Iris pigment epithelial cell (primary cell): ENCODE data around the gene ARSG.
"Not testable (repeated sequence)": the region's sequence is repeated elsewhere in the genome, so short reads cannot be mapped to it uniquely, and the experiment has no call there.

ENCODE experiments used
- DNase-seq: peaks from one replicate; pipeline ENCODE4 v3.0.0-alpha.2; 2011; ENCODE audit warnings: low read depth

Gene ARSG

DNA sequence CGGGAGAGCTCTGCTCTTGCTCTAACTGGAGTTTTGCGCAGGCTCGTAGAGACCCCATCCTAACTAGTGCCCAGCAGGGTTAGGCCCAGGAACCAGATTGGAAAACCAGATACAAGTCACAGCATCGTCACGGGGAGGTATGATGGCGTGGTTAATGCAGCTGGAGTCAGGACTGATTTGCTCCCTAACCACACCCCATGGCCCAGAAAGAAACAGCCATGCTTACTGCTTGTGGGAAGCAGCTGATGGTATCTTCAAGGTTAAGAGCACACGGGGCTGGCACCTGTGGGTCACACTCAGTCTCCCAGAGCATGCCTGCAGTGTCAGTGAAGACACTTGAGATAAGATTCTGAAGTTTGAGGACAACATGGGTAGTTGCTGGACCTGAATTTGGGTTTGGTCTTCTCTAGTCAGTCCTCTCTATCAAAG is 105.8 kb downstream of the ARSG start:
- no peak for DNase-seq

DNA sequence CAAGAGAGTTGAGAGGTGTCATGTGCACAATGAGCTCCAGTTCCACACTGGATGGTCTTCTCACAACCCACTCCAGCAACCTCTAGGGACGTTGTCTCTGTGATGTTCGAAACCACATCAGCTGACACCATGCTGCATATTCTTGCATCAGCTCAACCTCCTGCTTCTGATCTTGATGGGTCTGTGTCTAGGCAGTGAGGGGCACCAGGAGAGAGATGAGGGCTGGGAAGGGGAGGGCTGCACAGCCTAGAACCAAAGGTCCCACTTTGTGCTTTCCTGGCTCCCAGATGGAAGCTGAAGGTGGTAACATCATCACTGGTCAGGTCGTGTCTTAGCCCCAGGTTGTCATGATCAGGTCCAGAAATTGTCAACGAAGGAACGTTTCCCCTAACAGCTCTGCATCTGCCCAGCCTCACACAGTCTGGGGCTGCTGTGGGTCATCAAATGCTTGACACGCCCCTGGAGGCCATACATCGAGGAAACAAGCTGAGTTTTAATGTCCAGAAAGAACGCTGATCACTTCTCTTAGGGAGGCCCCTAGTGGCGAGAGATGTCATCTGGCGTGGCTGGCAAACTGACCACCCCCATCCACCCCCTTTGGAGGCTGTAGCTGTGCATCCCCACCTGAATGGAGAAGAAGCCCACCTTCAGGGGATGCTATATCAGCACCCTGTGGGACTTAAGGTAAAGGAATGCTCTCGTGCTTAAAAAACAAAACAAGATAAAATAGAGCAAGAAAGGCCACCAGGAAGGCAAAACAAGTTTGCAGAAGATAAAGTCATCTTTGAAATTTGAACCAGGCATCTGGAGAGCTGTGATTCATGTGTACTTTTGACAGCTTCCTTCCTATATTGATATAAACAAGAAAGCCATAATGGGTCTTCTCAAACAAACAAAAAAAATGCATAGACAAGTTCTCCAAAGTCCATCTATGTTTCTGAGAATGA is 107.7 kb downstream of the ARSG start:
- peak; percentile 84 for DNase-seq

DNA sequence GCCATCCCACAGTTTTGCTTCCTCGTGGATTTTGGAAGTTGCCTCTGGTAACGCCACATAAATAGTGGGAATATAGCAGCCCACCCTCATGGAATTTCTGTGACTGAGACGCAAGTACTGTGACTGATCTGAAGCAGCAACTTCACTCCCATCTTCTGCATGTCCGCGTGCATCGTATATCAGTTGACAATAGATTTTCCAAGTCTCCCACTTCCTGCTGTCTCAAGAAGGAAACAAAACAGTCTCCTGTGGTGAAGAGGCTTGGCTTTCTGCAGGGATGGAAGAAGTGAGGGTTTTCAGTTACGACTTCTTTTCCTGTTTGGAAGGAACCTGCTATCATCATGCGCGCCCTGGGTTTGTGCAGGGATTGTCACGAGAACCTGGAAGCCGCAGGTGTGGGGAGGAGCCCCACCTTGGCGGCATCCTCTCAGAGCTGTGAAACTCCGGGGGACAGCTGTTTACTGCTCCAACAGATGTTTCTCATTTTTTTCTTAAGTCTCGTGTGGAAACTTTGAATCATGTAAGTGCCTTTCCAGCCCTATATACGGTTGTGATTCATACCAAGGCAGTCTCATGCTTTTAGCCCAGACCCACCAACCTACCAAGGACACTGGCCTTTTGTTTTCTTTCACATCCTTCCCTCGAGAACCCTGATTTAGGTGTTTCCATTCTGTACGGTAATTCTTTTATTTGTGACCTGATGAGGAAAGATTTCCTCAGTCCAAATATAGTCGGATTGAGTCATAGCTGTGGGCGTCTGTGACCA is 108.5 kb downstream of the ARSG start:
- DNase-seq, result peak; percentile 85

GRCh38 chr17:68400404-68400735 is 109.1 kb downstream of the ARSG start:
- DNase-seq, result no peak

DNA sequence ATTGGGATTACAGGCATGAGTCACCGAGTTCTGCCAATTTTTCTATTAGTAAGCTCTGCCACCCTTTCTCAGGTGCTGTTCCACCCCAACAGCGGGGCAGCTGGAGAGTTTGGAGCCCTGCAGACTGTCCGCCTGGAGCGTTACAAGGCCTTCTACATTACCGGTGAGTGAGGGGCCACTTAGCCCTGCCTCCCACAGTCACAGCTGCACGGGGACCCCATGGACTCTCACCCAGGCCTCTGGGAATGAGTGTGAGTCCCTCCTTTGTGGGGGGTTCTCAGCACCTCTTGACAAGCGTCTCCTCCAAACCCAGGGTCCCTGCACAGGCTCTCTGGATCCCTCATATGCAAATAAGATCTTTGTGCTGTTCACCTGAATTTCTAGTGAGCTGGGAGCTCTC is 110.0 kb downstream of the ARSG start:
- DNase-seq, result no peak

GRCh38 chr17:68403122-68403521 is 111.8 kb downstream of the ARSG start:
- no peak for DNase-seq

DNA sequence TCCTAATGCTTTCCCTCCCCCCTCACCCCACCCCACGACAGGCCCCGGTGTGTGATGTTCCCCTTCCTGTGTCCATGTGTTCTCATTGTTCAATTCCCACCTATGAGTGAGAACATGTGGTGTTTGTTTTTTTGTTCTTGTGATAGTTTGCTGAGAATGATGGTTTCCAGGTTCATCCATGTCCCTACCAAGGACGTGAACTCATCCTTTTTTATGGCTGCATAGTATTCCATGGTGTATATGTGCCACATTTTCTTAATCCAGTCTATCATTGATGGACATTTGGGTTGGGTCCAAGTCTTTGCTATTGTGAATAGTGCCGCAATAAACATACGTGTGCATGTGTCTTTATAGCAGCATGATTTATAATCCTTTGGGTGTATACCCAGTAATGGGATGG is 112.5 kb downstream of the ARSG start:
- DNase-seq, result not testable (repeated sequence)

GRCh38 chr17:68407656-68408055 is 116.4 kb downstream of the ARSG start:
- not testable (repeated sequence) for DNase-seq

DNA sequence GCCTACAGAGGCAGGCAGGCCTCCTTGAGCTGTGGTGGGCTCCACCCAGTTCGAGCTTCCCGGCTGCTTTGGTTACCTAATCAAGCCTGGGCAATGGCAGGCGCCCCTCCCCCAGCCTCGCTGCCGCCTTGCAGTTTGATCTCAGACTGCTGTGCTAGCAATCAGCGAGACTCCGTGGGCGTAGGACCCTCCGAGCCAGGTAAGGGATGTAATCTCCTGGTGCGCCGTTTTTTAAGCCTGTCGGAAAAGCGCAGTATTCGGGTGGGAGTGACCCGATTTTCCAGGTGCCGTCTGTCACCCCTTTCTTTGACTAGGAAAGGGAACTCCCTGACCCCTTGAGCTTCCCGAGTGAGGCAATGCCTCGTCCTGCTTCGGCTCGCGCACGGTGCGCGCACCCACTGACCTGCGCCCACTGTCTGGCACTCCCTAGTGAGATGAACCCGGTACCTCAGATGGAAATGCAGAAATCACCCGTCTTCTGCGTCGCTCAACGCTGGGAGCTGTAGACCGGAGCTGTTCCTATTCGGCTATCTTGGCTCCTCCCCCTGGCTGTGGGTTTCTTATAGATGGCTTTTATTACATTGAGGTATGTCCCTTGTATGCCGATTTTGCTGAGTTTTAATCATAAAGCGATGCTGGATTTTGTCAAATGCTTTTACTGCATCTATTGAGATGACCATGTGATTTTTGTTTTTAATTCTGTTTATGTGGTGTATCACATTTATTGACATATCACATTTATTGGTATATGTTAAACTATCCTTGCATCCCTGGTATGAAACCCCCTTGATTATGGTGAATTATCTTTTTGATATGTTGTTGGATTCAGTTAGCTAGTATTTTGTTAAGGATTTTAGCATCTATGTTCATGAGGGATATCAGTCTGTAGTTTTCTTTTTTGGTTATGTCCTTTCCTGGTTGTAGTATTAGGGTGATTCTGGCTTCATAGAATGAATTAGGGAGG is 122.6 kb downstream of the ARSG start:
- peak; percentile 49 for DNase-seq

DNA sequence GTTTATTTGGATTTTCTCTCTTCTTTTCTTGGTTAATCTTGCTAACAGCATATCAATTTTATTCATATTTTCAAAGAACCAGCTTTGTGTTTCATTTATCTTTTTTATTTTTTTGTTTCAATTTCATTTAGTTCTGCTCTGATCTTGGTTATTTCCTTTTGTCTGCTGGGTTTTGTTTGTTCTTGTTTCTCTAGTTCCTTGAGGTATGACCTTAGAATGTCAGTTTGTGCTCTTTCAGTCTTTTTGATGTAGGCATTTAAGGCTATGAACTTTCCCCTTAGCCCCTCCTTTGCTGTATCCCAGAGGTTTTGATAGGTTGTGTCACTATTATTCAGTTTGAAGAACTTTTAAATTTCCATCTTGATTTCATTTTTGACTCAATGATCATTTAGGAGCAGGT is 123.6 kb downstream of the ARSG start:
- DNase-seq, result not testable (repeated sequence)

- no peak for DNase-seq
These were observed 126.0 kb downstream of the ARSG start for GRCh38 chr17:68417317-68417716.

DNA sequence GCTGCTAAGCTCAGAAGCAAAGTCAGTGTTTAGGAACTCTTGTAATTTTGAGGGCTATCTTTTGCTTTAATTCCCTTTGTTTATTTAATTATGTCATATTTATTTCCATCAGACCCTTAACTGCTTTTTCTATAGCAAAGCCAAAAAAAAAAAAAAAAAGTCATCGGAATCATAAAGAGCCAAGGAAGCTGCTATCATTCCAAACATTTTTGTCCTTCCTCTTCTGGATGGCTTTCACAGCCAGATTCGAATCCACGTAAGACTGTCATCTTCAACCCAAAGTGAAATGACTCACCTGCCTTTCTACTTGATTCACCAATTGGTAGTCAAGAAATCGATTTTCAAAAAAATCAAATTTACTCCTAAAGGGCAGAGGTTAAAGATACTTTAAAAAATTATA is 127.6 kb downstream of the ARSG start:
- no peak for DNase-seq

DNA sequence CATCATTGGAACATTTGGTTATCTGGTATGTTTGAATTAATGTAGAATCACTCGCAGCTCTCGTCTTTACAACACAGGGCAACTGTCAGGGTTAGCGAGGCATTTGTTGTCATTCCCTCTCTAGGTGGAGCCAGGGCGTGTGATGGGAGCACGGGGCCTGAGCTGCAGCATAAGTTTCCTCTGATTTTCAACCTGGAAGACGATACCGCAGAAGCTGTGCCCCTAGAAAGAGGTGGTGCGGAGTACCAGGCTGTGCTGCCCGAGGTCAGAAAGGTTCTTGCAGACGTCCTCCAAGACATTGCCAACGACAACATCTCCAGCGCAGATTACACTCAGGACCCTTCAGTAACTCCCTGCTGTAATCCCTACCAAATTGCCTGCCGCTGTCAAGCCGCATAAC is 128.8 kb downstream of the ARSG start:
- no peak for DNase-seq

- no peak for DNase-seq
These were observed 130.2 kb downstream of the ARSG start for GRCh38 chr17:68421486-68421885.

DNA sequence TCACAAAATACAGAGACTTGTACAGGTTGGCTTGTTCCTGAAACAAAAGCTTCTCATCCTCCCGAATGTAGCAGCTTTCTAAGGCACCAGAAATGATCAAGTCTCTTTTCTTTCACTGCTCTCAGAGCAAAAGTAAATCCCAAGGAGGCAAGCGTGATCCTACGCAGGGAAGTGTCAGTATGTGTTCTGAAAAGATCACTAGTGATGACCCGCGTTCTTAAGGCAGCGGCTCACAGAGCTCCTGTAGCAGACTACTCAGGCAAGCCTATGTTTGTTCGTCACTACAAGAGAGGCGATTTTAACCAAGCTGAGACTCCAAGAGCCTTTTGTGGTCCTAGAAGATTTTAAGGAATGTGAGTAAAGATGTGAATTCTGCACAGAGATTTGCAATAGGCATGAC is 131.5 kb downstream of the ARSG start:
- no peak for DNase-seq

DNA sequence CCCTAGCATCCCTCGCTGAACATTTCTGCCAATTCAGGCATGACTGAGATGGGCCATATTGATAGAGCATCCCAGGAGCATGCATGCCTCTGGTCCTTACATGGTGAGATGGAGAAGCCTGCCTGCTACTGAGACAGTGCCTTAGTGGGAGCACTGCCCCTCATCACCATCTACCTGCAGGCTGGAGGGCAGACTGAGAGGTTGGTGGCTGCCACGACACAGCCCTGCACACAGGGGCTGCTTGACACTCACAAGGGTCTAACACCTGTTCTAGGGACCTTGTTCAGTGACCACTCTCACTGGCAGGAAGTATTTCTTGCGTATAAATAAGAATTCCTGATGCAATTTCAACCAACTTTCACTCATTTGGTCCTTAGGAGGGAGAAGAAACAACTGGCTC is 132.0 kb downstream of the ARSG start:
- no peak for DNase-seq

- DNase-seq, result no peak
These were observed 132.9 kb downstream of the ARSG start for GRCh38 chr17:68424203-68424602.

GRCh38 chr17:68424861-68425260 is 133.6 kb downstream of the ARSG start:
- DNase-seq, result no peak

- no peak for DNase-seq
These were observed 134.7 kb downstream of the ARSG start for GRCh38 chr17:68425979-68426378.

GRCh38 chr17:68427575-68427974 is 136.3 kb downstream of the ARSG start:
- DNase-seq, result no peak

DNA sequence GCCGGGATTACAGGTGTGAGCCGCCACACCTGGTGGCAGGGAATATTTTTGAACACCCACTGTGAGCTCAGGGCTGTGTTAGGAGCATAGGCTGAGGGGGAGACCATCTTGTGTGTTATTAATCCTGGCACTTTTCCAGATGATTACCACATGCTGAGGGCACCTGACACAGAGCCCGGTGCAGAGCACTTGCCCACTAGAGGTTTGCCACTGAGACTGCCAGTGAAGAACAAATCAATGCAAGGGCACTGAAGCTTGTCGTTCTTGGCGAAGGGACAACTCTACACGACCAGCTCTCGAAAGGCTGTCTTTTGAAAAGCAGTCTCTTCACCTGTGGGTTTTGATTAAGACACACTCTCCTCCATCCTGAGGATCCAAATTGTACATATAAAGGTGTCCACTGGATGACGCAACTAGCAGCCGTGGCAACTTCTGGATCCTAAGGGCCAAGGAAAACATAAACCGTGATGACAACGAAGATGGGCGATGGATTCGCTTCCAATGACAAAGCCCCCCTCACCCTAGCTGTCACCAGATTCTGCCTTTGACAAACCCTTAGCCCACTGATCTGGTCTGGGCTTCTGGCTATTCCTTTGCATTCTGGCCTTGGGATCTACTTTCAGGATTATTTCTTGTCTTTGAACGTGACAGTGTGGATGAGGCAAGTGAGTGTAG is 137.3 kb downstream of the ARSG start:
- no peak for DNase-seq

DNA sequence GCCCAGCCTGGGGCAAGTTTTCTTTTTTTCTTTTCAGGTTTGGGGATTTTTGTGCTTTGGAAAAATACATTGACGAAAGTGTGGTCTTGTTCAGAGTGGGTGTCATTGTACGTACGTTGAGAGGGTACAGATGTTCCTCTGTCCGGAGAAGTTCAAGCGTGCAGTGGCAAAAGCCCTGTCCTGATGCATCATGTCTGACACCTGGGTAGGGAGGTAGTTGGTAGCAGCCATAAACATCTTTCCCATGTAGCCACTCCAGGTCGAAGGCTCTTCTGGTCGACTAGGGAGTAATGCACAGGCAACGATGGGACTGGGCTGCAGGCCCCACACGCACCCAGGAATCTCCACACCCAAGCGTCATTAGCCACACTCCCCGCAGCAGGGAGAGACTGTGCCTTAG is 138.6 kb downstream of the ARSG start:
- no peak for DNase-seq
